OCI-LY3 (cell line): ENCODE measurements around the gene PPP2R5E.

Source experiments
- CTCF ChIP-seq: fragments of 200-600, 300-600 bp; sonication (generic); IDR thresholded peaks from 2 replicates; pipeline ENCODE4 v1.5.1; 2014; ENCODE audit warnings: antibody characterized with exemption, low read length, low read depth
- EZH2phosphoT487 ChIP-seq: fragments of 200-600 bp; shearing (Covaris generic); IDR thresholded peaks from 2 replicates; pipeline ENCODE4 v1.6.1; 2018; ENCODE audit warnings: antibody characterized with exemption, mixed run types, low read depth

GRCh38 chr14:63392236-63392635, 150.9 kb downstream of the PPP2R5E start:
- TF ChIP-seq CTCF (no peak), EZH2phosphoT487 (no peak)
